Endothelial cell of umbilical vein (primary cell): ENCODE data around the gene RAB40C. TPM values are rescaled to one million over a fixed set of nuclear protein-coding genes. Genes with fewer than 3 reads are reported as not detected.

Experiments used
- BruUV-seq: library from RNA; stranded (reverse); fragments of 400-500 nt; replicated peaks from 2 replicates; lab custom pipeline; 2021; lab: Mats Ljungman, UMichigan
- CTCF ChIA-PET: fragments of 300-600, 350-600 bp; sonication (Branson Sonifier 250); formaldehyde crosslinking; loops from one replicate; lab custom pipeline; 2021; ENCODE audit warnings: antibody characterized with exemption, inconsistent platforms; lab: Charles Lee
- POLR2A ChIA-PET: fragments of 300-600, 350-600 bp; sonication (Branson Sonifier 250); formaldehyde crosslinking; loops from one replicate; lab custom pipeline; 2021; ENCODE audit warnings: antibody characterized with exemption, inconsistent platforms; lab: Charles Lee
- DNase-seq: peaks from one replicate; pipeline ENCODE4 v3.0.0-alpha.2; 2011; ENCODE audit warnings: low read depth, low spot score
- FAIRE-seq: peaks from 2 replicates; lab custom pipeline; 2011; peaks lifted over from hg19 to GRCh38; lab: Jason Lieb, UNC
- H2AFZ ChIP-seq: 2 replicates; pipeline ENCODE4 v1.6.0; 2012; ENCODE audit warnings: low read depth, low read length, control low read depth, inconsistent platforms
- H3K27ac ChIP-seq: 2 replicates; pipeline ENCODE4 v1.5.1; 2011; ENCODE audit warnings: low read depth, mild to moderate bottlenecking, control low read depth, low read length, moderate library complexity; ENCODE audit not compliant: insufficient read depth
- H3K27me3 ChIP-seq, 2 experiments: 2 replicates each; pipeline versions ENCODE4 v1.6.0 to v1.6.1; 2011; ENCODE audit warnings: low read length in 2 of 2, mixed read lengths in 1 of 2; ENCODE audit not compliant: control insufficient read depth in 2 of 2, insufficient read depth in 2 of 2
- H3K36me3 ChIP-seq, 2 experiments: 2 replicates in 1 of 2; 3 replicates in 1 of 2; pipeline ENCODE4 v1.5.1; 2011; ENCODE audit warnings: low read length in 2 of 2, mild to moderate bottlenecking in 1 of 2, moderate library complexity in 1 of 2; ENCODE audit not compliant: control insufficient read depth in 2 of 2, insufficient read depth in 2 of 2; ENCODE audit errors: extremely low read depth in 1 of 2
- H3K4me1 ChIP-seq: 3 replicates; pipeline ENCODE4 v1.5.1; 2011; ENCODE audit warnings: mild to moderate bottlenecking, low read length; ENCODE audit not compliant: control insufficient read depth, insufficient read depth; ENCODE audit errors: extremely low read depth
- H3K4me2 ChIP-seq: 2 replicates; pipeline ENCODE4 v1.6.1; 2011; ENCODE audit warnings: low read length, control low read depth, mixed read lengths; ENCODE audit not compliant: insufficient read depth
- H3K4me3 ChIP-seq, 3 experiments: fragments of 200-600 bp in 1 of 3; sonication (generic), shearing (Covaris generic) in 1 of 3; replicated peaks in 1 of 3; 2 replicates each; pipeline ENCODE4 v1.5.1; 2011 to 2016; ENCODE audit warnings: control low read depth in 3 of 3, low read length in 3 of 3, mild to moderate bottlenecking in 2 of 3, inconsistent platforms in 1 of 3, low read depth in 1 of 3, moderate library complexity in 1 of 3; ENCODE audit not compliant: insufficient read depth in 1 of 3
- H3K79me2 ChIP-seq: 2 replicates; pipeline ENCODE4 v1.6.0; 2012; ENCODE audit warnings: low read length, inconsistent platforms; ENCODE audit not compliant: control insufficient read depth, insufficient read depth
- H3K9ac ChIP-seq: replicated peaks from 2 replicates; pipeline ENCODE3; 2011; ENCODE audit warnings: low read length, control low read depth; ENCODE audit not compliant: insufficient read depth; ENCODE audit errors: extremely low read depth
- H3K9me1 ChIP-seq: replicated peaks from 3 replicates; pipeline ENCODE4 v1.6.0; 2011; ENCODE audit warnings: mild to moderate bottlenecking, low read length; ENCODE audit not compliant: control insufficient read depth, insufficient read depth; ENCODE audit errors: extremely low read depth
- H3K9me3 ChIP-seq: replicated peaks from 2 replicates; pipeline ENCODE4 v1.5.1; 2012; ENCODE audit warnings: low read length, inconsistent platforms; ENCODE audit not compliant: control insufficient read depth, insufficient read depth
- H4K20me1 ChIP-seq: replicated peaks from 2 replicates; pipeline ENCODE3; 2011; ENCODE audit warnings: mild to moderate bottlenecking, low read length; ENCODE audit not compliant: control insufficient read depth, insufficient read depth; ENCODE audit errors: extremely low read depth
- EZH2 ChIP-seq: IDR thresholded peaks from 2 replicates; pipeline ENCODE4 v1.6.1; 2012; ENCODE audit warnings: borderline replicate concordance, low read depth, mild to moderate bottlenecking, moderate library complexity, low read length, inconsistent platforms; ENCODE audit not compliant: severe bottlenecking
- FOS ChIP-seq: IDR thresholded peaks from 2 replicates; pipeline ENCODE4 v1.6.1; 2011; ENCODE audit warnings: mild to moderate bottlenecking, low read length, moderate library complexity, borderline replicate concordance; ENCODE audit not compliant: insufficient read depth
- GATA2 ChIP-seq: IDR thresholded peaks from 2 replicates; pipeline ENCODE4 v1.7.0; 2011; ENCODE audit warnings: low read depth, mild to moderate bottlenecking, moderate library complexity, mixed read lengths, low read length; ENCODE audit not compliant: insufficient read length, insufficient read depth
- JUN ChIP-seq: IDR thresholded peaks from 2 replicates; pipeline ENCODE4 v1.6.1; 2011; ENCODE audit warnings: borderline replicate concordance, low read depth; ENCODE audit not compliant: insufficient read length, insufficient read depth
- MYC ChIP-seq: IDR thresholded peaks from one replicate; pipeline ENCODE4 v1.6.1; 2011; ENCODE audit warnings: mild to moderate bottlenecking, low read depth, low read length
- POLR2A ChIP-seq: IDR thresholded peaks from 2 replicates; pipeline ENCODE4 v1.6.1; 2012; ENCODE audit warnings: low read depth, mild to moderate bottlenecking, control low read depth, low read length
- POLR2AphosphoS5 ChIP-seq: IDR thresholded peaks from 2 replicates; pipeline ENCODE4 v1.6.1; 2012; ENCODE audit warnings: low read depth, mild to moderate bottlenecking, control low read depth, low read length, moderate library complexity; ENCODE audit not compliant: insufficient read depth
- dilution Hi-C: fragments of 300-500 bp; cut with MboI; formaldehyde crosslinking; loops from one replicate; pipeline ENCODE4 v1.15.0; 2019; ENCODE audit warnings: low sequenced_read_pairs; ENCODE audit not compliant: extremely low pct_ligation_motif_present
- intact Hi-C: fragments of 100-400 bp; cut with micrococcal nuclease; formaldehyde crosslinking; loops from one replicate; pipeline ENCODE4 v1.10.0; 2022
- polyA plus RNA-seq, 4 experiments: library from polyadenylated mRNA; depleted of rRNA in 3 of 4; stranded (reverse) in 3 of 4; unstranded in 1 of 4; fragments of >200 nt; gene quantifications; 2 replicates each; pipeline versions ENCODE4 v1.2.1 to v1.2.3, GENCODE V29; 2011 to 2012; ENCODE audit warnings: missing spikeins in 1 of 4
- total RNA-seq: library from RNA; stranded (reverse); gene quantifications from 2 replicates; pipeline ENCODE4 v1.2.3, GENCODE V29; 2021
- TF ChIP-seq, protein P1 (sequence below): IDR thresholded peaks from 2 replicates; pipeline ENCODE4 v1.6.1; 2011; ENCODE audit not compliant: insufficient read depth, insufficient read length
- TF ChIP-seq, protein P2 (sequence below), 2 donors: IDR thresholded peaks; 1 replicate in 1 of 2; 2 replicates in 1 of 2; pipeline ENCODE4 v1.5.1; 2011; ENCODE audit warnings: low read length in 2 of 2, mild to moderate bottlenecking in 2 of 2, moderate library complexity in 2 of 2, control low read depth in 1 of 2, inconsistent platforms in 1 of 2, low read depth in 1 of 2; ENCODE audit not compliant: insufficient read depth in 1 of 2; ENCODE audit errors: extremely low read depth in 1 of 2

The RAB40C gene
- total and polyA plus RNA-seq, 2 donors (not counting 3 experiments of a cell fraction or from before 2014, with no cell fraction given): 12.4 to 18.8 TPM

DNA sequence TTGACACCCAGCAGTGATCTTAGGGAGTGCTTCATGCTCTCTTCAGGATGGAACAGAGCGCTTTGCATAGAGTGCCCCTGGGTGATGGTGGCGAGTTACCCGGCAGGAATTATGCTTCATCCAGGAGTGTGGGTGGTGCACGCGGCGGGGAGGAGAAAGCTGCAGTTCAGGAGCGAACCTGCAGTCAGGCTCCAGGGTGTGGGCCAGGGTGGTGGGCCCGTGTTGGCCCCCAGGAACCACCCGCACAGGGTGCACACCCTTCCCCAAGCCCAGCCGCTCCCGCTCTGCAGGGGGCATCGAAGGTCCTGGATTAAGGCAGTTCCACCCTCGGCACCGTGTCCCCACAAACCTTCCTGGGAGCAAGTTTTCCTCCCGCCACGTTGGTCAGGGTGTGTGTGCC lies 3.9 kb downstream of the RAB40C start:
- no peak overlapping the region for H3K27ac ChIP-seq
- peaks cover 8% of the 10 kb centered on the region for H3K4me1 ChIP-seq
- POLR2A ChIA-PET: no interaction called here
- no peak overlapping the region for H3K4me3 ChIP-seq
- H2AFZ ChIP-seq: no peak overlapping the region
- peaks cover 22% of the 10 kb centered on the region for H3K79me2 ChIP-seq
- no peak for FAIRE-seq
- H3K36me3 ChIP-seq: peaks cover 0 to 3% of the 10 kb centered on the region in 2 experiments
- H3K9me1 ChIP-seq: no peaks in the 10 kb centered on the region
- BruUV-seq: no TSS peak
- H3K9ac ChIP-seq: no peak overlapping the region
- H3K4me2 ChIP-seq: no peak overlapping the region
- CTCF ChIA-PET: interaction anchor here (1.6 kb wide), 1 partner anchor 14 kb away, joined by 5 read pairs; no protein-coding TSS in a partner anchor
- intact Hi-C loops: no loop called here
- TF ChIP-seq POLR2AphosphoS5 (no peak), JUN (no peak), GATA2 (no peak), MYC (no peak), POLR2A (no peak), FOS (no peak), EZH2 (no peak)
- TF ChIP-seq, protein P1, sequence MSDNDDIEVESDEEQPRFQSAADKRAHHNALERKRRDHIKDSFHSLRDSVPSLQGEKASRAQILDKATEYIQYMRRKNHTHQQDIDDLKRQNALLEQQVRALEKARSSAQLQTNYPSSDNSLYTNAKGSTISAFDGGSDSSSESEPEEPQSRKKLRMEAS: no peak
- TF ChIP-seq, protein P2, sequence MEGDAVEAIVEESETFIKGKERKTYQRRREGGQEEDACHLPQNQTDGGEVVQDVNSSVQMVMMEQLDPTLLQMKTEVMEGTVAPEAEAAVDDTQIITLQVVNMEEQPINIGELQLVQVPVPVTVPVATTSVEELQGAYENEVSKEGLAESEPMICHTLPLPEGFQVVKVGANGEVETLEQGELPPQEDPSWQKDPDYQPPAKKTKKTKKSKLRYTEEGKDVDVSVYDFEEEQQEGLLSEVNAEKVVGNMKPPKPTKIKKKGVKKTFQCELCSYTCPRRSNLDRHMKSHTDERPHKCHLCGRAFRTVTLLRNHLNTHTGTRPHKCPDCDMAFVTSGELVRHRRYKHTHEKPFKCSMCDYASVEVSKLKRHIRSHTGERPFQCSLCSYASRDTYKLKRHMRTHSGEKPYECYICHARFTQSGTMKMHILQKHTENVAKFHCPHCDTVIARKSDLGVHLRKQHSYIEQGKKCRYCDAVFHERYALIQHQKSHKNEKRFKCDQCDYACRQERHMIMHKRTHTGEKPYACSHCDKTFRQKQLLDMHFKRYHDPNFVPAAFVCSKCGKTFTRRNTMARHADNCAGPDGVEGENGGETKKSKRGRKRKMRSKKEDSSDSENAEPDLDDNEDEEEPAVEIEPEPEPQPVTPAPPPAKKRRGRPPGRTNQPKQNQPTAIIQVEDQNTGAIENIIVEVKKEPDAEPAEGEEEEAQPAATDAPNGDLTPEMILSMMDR (IDR thresholded peaks at IDR 0.05; ENCODE audit: extremely low read depth in 1 of 2, insufficient read depth in 1 of 2, low read depth in 1 of 2, low read length in 2 of 2): no peak
- H3K27me3 ChIP-seq: no peaks in the 10 kb centered on the region
- dilution Hi-C loops: no loop called here
- no peaks in the 10 kb centered on the region for H4K20me1 ChIP-seq
- H3K9me3 ChIP-seq: no peaks in the 10 kb centered on the region
- DNase-seq: no peak
